Activated naive CD8-positive, alpha-beta T cell treated with anti-CD3 and anti-CD28 coated beads, Interleukin-2, amount 50 U/mL, for 24 hours (primary cell): ENCODE measurements around the gene LTK.

Source experiments
- ATAC-seq: fragments of 150-1000 bp; cut with Tn5 transposase; one replicate; pipeline ENCODE4 v1.10.0; 2021
- DNase-seq: peaks from one replicate; pipeline ENCODE4 v3.0.0; 2021
- H3K27ac Mint-ChIP-seq: one replicate; pipeline ENCODE4 v1.8.0; 2021; ENCODE audit warnings: mild to moderate bottlenecking, mixed read lengths
- H3K27me3 Mint-ChIP-seq: one replicate; pipeline ENCODE4 v1.8.0; 2021; ENCODE audit warnings: mixed read lengths
- H3K36me3 Mint-ChIP-seq: one replicate; pipeline ENCODE4 v1.8.0; 2021; ENCODE audit warnings: low read depth, mixed read lengths
- H3K4me1 Mint-ChIP-seq: one replicate; pipeline ENCODE4 v1.8.0; 2021; ENCODE audit warnings: mixed read lengths
- H3K4me3 Mint-ChIP-seq: one replicate; pipeline ENCODE4 v1.8.0; 2021; ENCODE audit warnings: mild to moderate bottlenecking, moderate library complexity, mixed read lengths
- H3K9me3 Mint-ChIP-seq: one replicate; pipeline ENCODE4 v1.8.0; 2021; ENCODE audit warnings: mixed read lengths

The LTK gene

DNA sequence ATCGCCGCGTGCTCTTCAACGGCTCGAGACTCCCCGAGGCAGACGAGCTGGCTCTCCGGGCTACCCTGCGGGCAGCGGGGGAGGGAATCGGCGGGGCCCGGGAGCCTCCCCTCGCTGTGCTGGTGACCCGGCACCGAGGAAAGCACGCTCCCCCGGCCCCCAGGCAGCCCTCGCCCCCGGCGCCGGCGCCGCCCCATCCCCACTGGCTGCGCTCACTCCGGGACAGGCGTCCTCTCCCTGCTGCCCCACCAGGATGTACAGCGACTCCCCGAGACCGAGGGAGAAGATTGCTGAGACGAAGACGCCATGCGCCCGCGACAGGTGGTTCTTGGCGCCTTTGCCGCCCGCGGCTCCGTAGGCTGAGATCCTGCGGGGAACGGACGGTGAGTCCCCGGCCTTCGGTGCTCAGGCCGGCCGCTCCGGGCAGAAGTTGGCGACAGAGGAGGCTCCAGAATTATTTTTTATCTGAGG is 1.7 kb downstream of the LTK start:
- ATAC-seq: peak; percentile 16
- Mint-ChIP-seq H3K9me3 (no peaks in the 10 kb centered on the region), H3K4me1 (peaks cover 24% of the 10 kb centered on the region), H3K4me3 (peak overlapping the region; percentile 58), H3K27ac (no peak overlapping the region), H3K36me3 (peaks cover 4% of the 10 kb centered on the region), H3K27me3 (peaks cover 28% of the 10 kb centered on the region)
- no peak for DNase-seq

GRCh38 chr15:41511331-41511898 is 2.2 kb downstream of the LTK start:
- ATAC-seq: no peak

GRCh38 chr15:41510728-41511127 is 2.9 kb downstream of the LTK start:
- ATAC-seq (no peak), DNase-seq (no peak)
- no peak overlapping the region for H3K4me3 Mint-ChIP-seq
- H3K27ac Mint-ChIP-seq: no peak overlapping the region
- H3K4me1 Mint-ChIP-seq: peaks cover 24% of the 10 kb centered on the region
- no peaks in the 10 kb centered on the region for H3K9me3 Mint-ChIP-seq
- H3K27me3 Mint-ChIP-seq: peaks cover 28% of the 10 kb centered on the region
- no peaks in the 10 kb centered on the region for H3K36me3 Mint-ChIP-seq

More at GRCh38 chr15:41511331-41511898, 2.2 kb downstream of the LTK start:
- peaks cover 24% of the 10 kb centered on the region for H3K4me1 Mint-ChIP-seq
- H3K27ac Mint-ChIP-seq: no peak overlapping the region
- no peak overlapping the region for H3K4me3 Mint-ChIP-seq
- peaks cover 28% of the 10 kb centered on the region for H3K27me3 Mint-ChIP-seq
- no peaks in the 10 kb centered on the region for H3K9me3 Mint-ChIP-seq
- H3K36me3 Mint-ChIP-seq: peaks cover 2% of the 10 kb centered on the region
- DNase-seq: no peak

- H3K27me3 Mint-ChIP-seq: peaks cover 32% of the 10 kb centered on the region
- no peak for DNase-seq
- H3K4me1 Mint-ChIP-seq: peaks cover 12% of the 10 kb centered on the region
- ATAC-seq: no peak
- H3K4me3 Mint-ChIP-seq: no peak overlapping the region
- no peaks in the 10 kb centered on the region for H3K9me3 Mint-ChIP-seq
- H3K36me3 Mint-ChIP-seq: no peaks in the 10 kb centered on the region
- H3K27ac Mint-ChIP-seq: no peak overlapping the region
These were observed 5.8 kb downstream of the LTK start for GRCh38 chr15:41507820-41508290.

GRCh38 chr15:41506796-41507341 is 6.8 kb downstream of the LTK start:
- H3K4me3 Mint-ChIP-seq: no peak overlapping the region
- no peaks in the 10 kb centered on the region for H3K9me3 Mint-ChIP-seq
- H3K27me3 Mint-ChIP-seq: peaks cover 29% of the 10 kb centered on the region
- H3K27ac Mint-ChIP-seq: no peak overlapping the region
- ATAC-seq (no peak), DNase-seq (no peak)
- no peaks in the 10 kb centered on the region for H3K36me3 Mint-ChIP-seq
- peaks cover 10% of the 10 kb centered on the region for H3K4me1 Mint-ChIP-seq

GRCh38 chr15:41505776-41506175 is 7.9 kb downstream of the LTK start:
- H3K27ac Mint-ChIP-seq: no peak overlapping the region
- no peaks in the 10 kb centered on the region for H3K9me3 Mint-ChIP-seq
- H3K4me1 Mint-ChIP-seq: peaks cover 19% of the 10 kb centered on the region
- ATAC-seq (no peak), DNase-seq (no peak)
- H3K27me3 Mint-ChIP-seq: peaks cover 34% of the 10 kb centered on the region
- no peaks in the 10 kb centered on the region for H3K36me3 Mint-ChIP-seq
- H3K4me3 Mint-ChIP-seq: no peak overlapping the region

GRCh38 chr15:41504751-41505492 is 8.7 kb downstream of the LTK start:
- peaks cover 34% of the 10 kb centered on the region for H3K27me3 Mint-ChIP-seq
- no peak overlapping the region for H3K27ac Mint-ChIP-seq
- H3K4me3 Mint-ChIP-seq: no peak overlapping the region

GRCh38 chr15:41503669-41504010 is 10.0 kb downstream of the LTK start:
- Mint-ChIP-seq H3K27me3 (peaks cover 46% of the 10 kb centered on the region), H3K4me1 (peaks cover 21% of the 10 kb centered on the region), H3K9me3 (no peaks in the 10 kb centered on the region), H3K4me3 (no peak overlapping the region), H3K27ac (no peak overlapping the region), H3K36me3 (no peaks in the 10 kb centered on the region)
- no peak for DNase-seq
- ATAC-seq: no peak

More at GRCh38 chr15:41504751-41505492, 8.7 kb downstream of the LTK start:
- DNase-seq (no peak), ATAC-seq (no peak)
- no peaks in the 10 kb centered on the region for H3K9me3 Mint-ChIP-seq
- H3K4me1 Mint-ChIP-seq: peaks cover 21% of the 10 kb centered on the region
- no peaks in the 10 kb centered on the region for H3K36me3 Mint-ChIP-seq

DNA sequence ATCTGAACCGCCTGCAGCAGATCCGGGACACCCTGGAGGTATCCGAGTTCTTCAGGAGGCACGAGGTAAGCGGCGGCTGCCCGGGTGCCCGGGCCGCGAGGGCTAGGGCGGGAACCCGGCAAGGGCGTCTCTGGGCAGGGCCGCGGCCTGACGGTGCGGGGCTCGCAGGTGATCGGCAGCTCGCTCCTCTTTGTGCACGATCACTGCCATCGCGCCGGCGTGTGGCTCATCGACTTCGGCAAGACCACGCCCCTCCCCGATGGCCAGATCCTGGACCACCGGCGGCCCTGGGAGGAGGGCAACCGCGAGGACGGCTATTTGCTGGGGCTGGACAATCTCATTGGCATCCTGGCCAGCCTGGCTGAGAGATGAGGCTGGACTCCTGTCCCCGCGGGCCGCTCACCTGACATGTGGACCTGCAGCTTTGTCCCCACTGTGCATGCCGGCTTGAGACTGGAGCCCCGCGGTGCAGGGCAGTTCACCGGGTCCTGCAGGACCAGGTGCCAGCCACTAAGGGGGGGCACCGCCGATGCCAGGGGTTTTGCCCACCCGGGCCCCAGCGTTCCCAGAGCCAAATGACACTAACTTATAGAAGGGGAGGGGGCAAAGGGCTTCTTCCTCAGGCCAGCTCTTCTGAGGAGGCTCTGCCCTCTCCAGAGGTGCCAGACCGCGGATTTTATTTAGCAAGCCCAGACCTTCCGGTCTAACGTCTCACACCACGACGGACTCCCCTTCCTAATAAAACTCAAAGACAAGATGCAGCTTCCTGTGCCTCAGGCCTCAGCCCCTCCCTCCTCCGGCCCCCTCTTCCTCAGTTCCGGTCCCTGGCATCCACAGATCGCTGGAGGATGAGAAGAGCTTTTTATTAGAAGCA is 10.6 kb downstream of the LTK start:
- Mint-ChIP-seq H3K4me3 (no peak overlapping the region), H3K27me3 (peaks cover 52% of the 10 kb centered on the region), H3K27ac (no peak overlapping the region), H3K36me3 (no peaks in the 10 kb centered on the region), H3K4me1 (peaks cover 23% of the 10 kb centered on the region), H3K9me3 (no peaks in the 10 kb centered on the region)
- ATAC-seq (no peak), DNase-seq (no peak)

- Mint-ChIP-seq H3K36me3 (no peaks in the 10 kb centered on the region), H3K4me1 (peaks cover 23% of the 10 kb centered on the region), H3K27me3 (peaks cover 61% of the 10 kb centered on the region), H3K9me3 (no peaks in the 10 kb centered on the region), H3K27ac (no peak overlapping the region), H3K4me3 (peak overlapping the region; percentile 17)
- ATAC-seq (peak; percentile 50), DNase-seq (no peak)
These were observed 11.5 kb downstream of the LTK start for GRCh38 chr15:41501931-41502794.

- ATAC-seq (peak; percentile 50), DNase-seq (no peak)
- no peak overlapping the region for H3K27ac Mint-ChIP-seq
- H3K27me3 Mint-ChIP-seq: peaks cover 69% of the 10 kb centered on the region
- H3K4me1 Mint-ChIP-seq: peaks cover 23% of the 10 kb centered on the region
- no peaks in the 10 kb centered on the region for H3K36me3 Mint-ChIP-seq
- H3K4me3 Mint-ChIP-seq: peak overlapping the region; percentile 63
- H3K9me3 Mint-ChIP-seq: no peaks in the 10 kb centered on the region
These were observed 12.3 kb downstream of the LTK start for GRCh38 chr15:41501191-41501917.

GRCh38 chr15:41499109-41499851 is 14.3 kb downstream of the LTK start:
- no peaks in the 10 kb centered on the region for H3K9me3 Mint-ChIP-seq
- H3K4me1 Mint-ChIP-seq: peaks cover 26% of the 10 kb centered on the region
- DNase-seq: no peak
- H3K4me3 Mint-ChIP-seq: no peak overlapping the region
- H3K36me3 Mint-ChIP-seq: no peaks in the 10 kb centered on the region
- no peak for ATAC-seq
- peaks cover 73% of the 10 kb centered on the region for H3K27me3 Mint-ChIP-seq
- no peak overlapping the region for H3K27ac Mint-ChIP-seq

- Mint-ChIP-seq H3K9me3 (no peaks in the 10 kb centered on the region), H3K4me1 (peaks cover 26% of the 10 kb centered on the region), H3K27me3 (peaks cover 72% of the 10 kb centered on the region), H3K36me3 (no peaks in the 10 kb centered on the region), H3K27ac (no peak overlapping the region), H3K4me3 (no peak overlapping the region)
- no peak for ATAC-seq
- DNase-seq: no peak
These were observed 15.0 kb downstream of the LTK start for GRCh38 chr15:41498657-41499056.
